ENCODE measurements around the gene AGPAT4.

The AGPAT4 gene

DNA sequence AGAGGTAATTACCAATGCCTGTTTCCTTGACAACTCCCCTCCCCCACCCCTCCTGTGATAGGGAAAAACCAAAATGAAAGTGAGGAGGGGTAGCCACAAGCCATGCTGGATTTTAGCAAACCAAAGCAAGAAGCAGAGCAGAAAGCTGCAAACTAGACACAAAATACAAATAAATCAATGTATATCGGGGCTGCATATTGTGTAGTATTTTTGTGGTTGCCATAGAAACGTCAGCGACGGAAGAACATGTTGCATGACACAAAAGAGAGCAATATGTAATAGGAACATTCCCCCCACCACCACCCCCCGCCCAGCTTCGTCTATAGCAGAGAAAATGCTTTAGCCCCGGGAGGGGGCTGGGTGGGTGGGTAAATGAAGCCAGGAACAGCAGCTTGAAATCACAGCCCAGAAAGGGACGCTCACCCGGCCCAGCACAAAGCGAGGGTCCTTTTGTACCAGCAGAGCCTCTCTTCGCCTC is 548 bp downstream of the AGPAT4 start:
- H3K4me1 ChIP-seq, result peaks cover 6% of the 10 kb centered on the region; the same call in 1 of the 2 replicates
- H3K36me3 ChIP-seq (replicated peaks), result no peaks in the 10 kb centered on the region
- in situ Hi-C loops (cut with MboI; ENCODE audit: low sequenced_read_pairs), result no loop called here
- no peaks in the 10 kb centered on the region for H3K9me3 ChIP-seq
- H3K27me3 ChIP-seq (ENCODE audit: low read depth), result no peaks in the 10 kb centered on the region
- peak; percentile 51 to 76 for DNase-seq (ENCODE audit: low spot score in 2 of 2)
- peak overlapping the region; percentile 44 for H3K4me3 ChIP-seq

GRCh38 chr6:161272635-161273273 is 1.1 kb downstream of the AGPAT4 start:
- in situ Hi-C loops (cut with MboI; ENCODE audit: low sequenced_read_pairs), result no loop called here
- Histone ChIP-seq H3K36me3 (replicated peaks) (no peaks in the 10 kb centered on the region), H3K4me3 (peak overlapping the region; percentile 44), H3K4me1 (peaks cover 6% of the 10 kb centered on the region; the same call in 1 of the 2 replicates), H3K9me3 (no peaks in the 10 kb centered on the region), H3K27me3 (ENCODE audit: low read depth) (no peaks in the 10 kb centered on the region)
- DNase-seq (ENCODE audit: low spot score in 2 of 2), result peak; percentile 28 to 50

GRCh38 chr6:161271343-161272030 is 2.4 kb downstream of the AGPAT4 start:
- Histone ChIP-seq H3K27me3 (ENCODE audit: low read depth) (no peaks in the 10 kb centered on the region), H3K36me3 (replicated peaks) (no peaks in the 10 kb centered on the region), H3K4me1 (peaks cover 6% of the 10 kb centered on the region; the same call in 1 of the 2 replicates), H3K4me3 (no peak overlapping the region), H3K9me3 (no peaks in the 10 kb centered on the region)
- DNase-seq (ENCODE audit: low spot score in 2 of 2), result no peak
- in situ Hi-C loops (cut with MboI; ENCODE audit: low sequenced_read_pairs), result no loop called here

GRCh38 chr6:161270116-161270515 is 3.7 kb downstream of the AGPAT4 start:
- H3K36me3 ChIP-seq (replicated peaks), result no peaks in the 10 kb centered on the region
- H3K27me3 ChIP-seq (ENCODE audit: low read depth), result no peaks in the 10 kb centered on the region
- peaks cover 6% of the 10 kb centered on the region; the same call in 1 of the 2 replicates for H3K4me1 ChIP-seq
- no peaks in the 10 kb centered on the region for H3K9me3 ChIP-seq
- H3K4me3 ChIP-seq, result no peak overlapping the region
- in situ Hi-C loops (cut with MboI; ENCODE audit: low sequenced_read_pairs), result no loop called here
- DNase-seq (ENCODE audit: low spot score in 2 of 2), result no peak

GRCh38 chr6:161269310-161269709 is 4.6 kb downstream of the AGPAT4 start:
- Histone ChIP-seq H3K9me3 (no peaks in the 10 kb centered on the region), H3K4me1 (peaks cover 4% of the 10 kb centered on the region; the same call in 1 of the 2 replicates), H3K4me3 (no peak overlapping the region), H3K36me3 (replicated peaks) (no peaks in the 10 kb centered on the region), H3K27me3 (ENCODE audit: low read depth) (no peaks in the 10 kb centered on the region)
- no peak for DNase-seq (ENCODE audit: low spot score in 2 of 2)
- in situ Hi-C loops (cut with MboI; ENCODE audit: low sequenced_read_pairs), result no loop called here

GRCh38 chr6:161268531-161269210 is 5.2 kb downstream of the AGPAT4 start:
- no peak for DNase-seq (ENCODE audit: low spot score in 2 of 2)
- in situ Hi-C loops (cut with MboI; ENCODE audit: low sequenced_read_pairs), result no loop called here
- no peaks in the 10 kb centered on the region for H3K9me3 ChIP-seq
- H3K4me3 ChIP-seq, result no peak overlapping the region
- no peaks in the 10 kb centered on the region for H3K27me3 ChIP-seq (ENCODE audit: low read depth)
- peaks cover 2% of the 10 kb centered on the region; the same call in 1 of the 2 replicates for H3K4me1 ChIP-seq
- no peaks in the 10 kb centered on the region for H3K36me3 ChIP-seq (replicated peaks)

GRCh38 chr6:161266513-161267230 is 7.2 kb downstream of the AGPAT4 start:
- in situ Hi-C loops (cut with MboI; ENCODE audit: low sequenced_read_pairs), result no loop called here
- DNase-seq (ENCODE audit: low spot score in 2 of 2), result no peak
- H3K4me1 ChIP-seq, result no peaks in the 10 kb centered on the region
- no peaks in the 10 kb centered on the region for H3K9me3 ChIP-seq
- H3K36me3 ChIP-seq (replicated peaks), result no peaks in the 10 kb centered on the region
- H3K27me3 ChIP-seq (ENCODE audit: low read depth), result no peaks in the 10 kb centered on the region
- no peak overlapping the region for H3K4me3 ChIP-seq

- Histone ChIP-seq H3K27me3 (ENCODE audit: low read depth) (no peaks in the 10 kb centered on the region), H3K36me3 (replicated peaks) (no peaks in the 10 kb centered on the region), H3K4me3 (no peak overlapping the region), H3K9me3 (no peaks in the 10 kb centered on the region), H3K4me1 (no peaks in the 10 kb centered on the region)
- in situ Hi-C loops (cut with MboI; ENCODE audit: low sequenced_read_pairs), result no loop called here
- no peak for DNase-seq (ENCODE audit: low spot score in 2 of 2)
These were observed 7.9 kb downstream of the AGPAT4 start for GRCh38 chr6:161265975-161266374.

GRCh38 chr6:161265554-161265953 is 8.3 kb downstream of the AGPAT4 start:
- H3K4me1 ChIP-seq, result no peaks in the 10 kb centered on the region
- no peak for DNase-seq (ENCODE audit: low spot score in 2 of 2)
- no peaks in the 10 kb centered on the region for H3K27me3 ChIP-seq (ENCODE audit: low read depth)
- no peaks in the 10 kb centered on the region for H3K36me3 ChIP-seq (replicated peaks)
- H3K4me3 ChIP-seq, result no peak overlapping the region
- no peaks in the 10 kb centered on the region for H3K9me3 ChIP-seq
- in situ Hi-C loops (cut with MboI; ENCODE audit: low sequenced_read_pairs), result no loop called here

GRCh38 chr6:161264181-161264580 is 9.7 kb downstream of the AGPAT4 start:
- no peak for DNase-seq (ENCODE audit: low spot score in 2 of 2)
- H3K9me3 ChIP-seq, result no peaks in the 10 kb centered on the region
- no peak overlapping the region for H3K4me3 ChIP-seq
- no peaks in the 10 kb centered on the region for H3K36me3 ChIP-seq (replicated peaks)
- H3K4me1 ChIP-seq, result no peaks in the 10 kb centered on the region
- H3K27me3 ChIP-seq (ENCODE audit: low read depth), result no peaks in the 10 kb centered on the region
- in situ Hi-C loops (cut with MboI; ENCODE audit: low sequenced_read_pairs), result no loop called here

DNA sequence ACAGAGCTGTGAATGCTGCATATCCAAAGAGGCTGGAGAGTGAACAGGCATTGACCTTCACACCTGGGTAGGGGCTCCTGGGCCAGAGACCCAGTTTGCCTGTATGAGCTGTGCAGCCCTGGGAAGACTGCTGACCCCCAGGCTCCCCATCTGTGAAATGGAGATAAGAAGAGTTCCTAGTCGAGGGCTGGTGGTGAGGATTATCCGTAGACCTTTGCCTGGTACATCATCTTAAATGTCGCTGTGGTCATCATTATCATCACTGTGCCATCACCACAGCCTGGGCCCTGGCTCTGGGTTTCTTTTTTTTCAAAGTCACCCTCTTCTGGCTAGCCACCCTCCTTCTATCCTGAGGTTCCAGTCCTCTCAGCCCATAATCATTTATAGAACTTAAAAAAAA is 12.0 kb downstream of the AGPAT4 start:
- H3K9me3 ChIP-seq, result no peaks in the 10 kb centered on the region
- no peaks in the 10 kb centered on the region for H3K36me3 ChIP-seq (replicated peaks)
- no peak overlapping the region for H3K4me3 ChIP-seq
- no peaks in the 10 kb centered on the region for H3K27me3 ChIP-seq (ENCODE audit: low read depth)
- H3K4me1 ChIP-seq, result no peaks in the 10 kb centered on the region
- DNase-seq (ENCODE audit: low spot score in 2 of 2), result no peak
- in situ Hi-C loops (cut with MboI; ENCODE audit: low sequenced_read_pairs), result no loop called here

- H3K9me3 ChIP-seq, result no peaks in the 10 kb centered on the region
- DNase-seq (ENCODE audit: low spot score in 2 of 2), result no peak
- H3K4me1 ChIP-seq, result no peaks in the 10 kb centered on the region
- no peaks in the 10 kb centered on the region; the same call in 1 of the 2 replicates for H3K36me3 ChIP-seq (replicated peaks)
- in situ Hi-C loops (cut with MboI; ENCODE audit: low sequenced_read_pairs), result no loop called here
- H3K4me3 ChIP-seq, result no peak overlapping the region
- H3K27me3 ChIP-seq (ENCODE audit: low read depth), result no peaks in the 10 kb centered on the region
These were observed 12.5 kb downstream of the AGPAT4 start for GRCh38 chr6:161261325-161261724.

DNA sequence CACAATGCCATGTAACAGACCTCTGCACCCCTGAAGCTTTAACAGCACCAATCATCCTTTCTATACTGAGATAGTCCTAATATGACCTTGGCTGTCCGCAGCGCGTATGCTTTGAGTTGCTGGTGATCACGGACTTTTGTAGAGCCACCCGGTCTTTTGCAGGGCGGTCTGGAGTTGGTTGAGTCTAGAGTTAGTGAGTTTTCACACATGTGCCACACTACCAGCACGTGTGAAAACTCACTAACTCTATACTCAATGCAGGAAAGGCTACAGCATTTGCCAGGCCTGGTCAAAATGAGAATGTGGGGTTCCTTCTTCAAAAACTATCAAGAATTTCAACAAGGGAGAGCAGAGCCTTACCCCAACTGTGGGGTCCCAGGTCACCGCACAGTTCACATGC is 14.6 kb downstream of the AGPAT4 start:
- no peak overlapping the region for H3K4me3 ChIP-seq
- H3K4me1 ChIP-seq, result no peaks in the 10 kb centered on the region
- DNase-seq (ENCODE audit: low spot score in 2 of 2), result no peak
- H3K36me3 ChIP-seq (replicated peaks), result no peaks in the 10 kb centered on the region; the same call in 1 of the 2 replicates
- H3K27me3 ChIP-seq (ENCODE audit: low read depth), result no peaks in the 10 kb centered on the region
- H3K9me3 ChIP-seq, result no peaks in the 10 kb centered on the region
- in situ Hi-C loops (cut with MboI; ENCODE audit: low sequenced_read_pairs), result no loop called here

Measured in HAP-1 (cell line).